Measurements from ENCODE around the gene ANP32A.

Gene ANP32A

DNA sequence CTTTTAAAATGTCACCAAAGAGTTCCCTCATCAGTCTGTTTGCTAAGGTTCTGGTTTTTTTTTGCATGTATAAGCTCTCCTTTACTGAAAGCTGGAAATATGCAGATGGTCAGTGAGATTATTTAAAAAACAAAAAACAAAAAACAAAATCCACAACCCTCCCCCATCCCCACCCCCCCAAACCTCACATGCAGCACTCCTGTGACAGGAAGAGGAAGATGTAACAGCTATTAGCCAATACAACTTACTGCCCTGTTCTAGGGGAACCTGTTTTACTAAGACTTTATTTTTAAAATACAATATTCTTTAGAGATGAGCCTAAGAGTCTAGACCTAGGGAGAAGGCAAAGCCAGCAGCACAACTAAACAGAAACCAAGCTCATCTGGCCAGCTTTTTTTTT lies 39.5 kb downstream of the ANP32A start:
- in situ Hi-C loops (cut with HindIII; ENCODE audit: low sequenced_read_pairs): no loop called here
- H3K4me3 ChIP-seq (ENCODE audit: low read depth, low read length): no peak overlapping the region
- DNase-seq (ENCODE audit: low read depth, low spot score): no peak
- TF ChIP-seq, protein P1, sequence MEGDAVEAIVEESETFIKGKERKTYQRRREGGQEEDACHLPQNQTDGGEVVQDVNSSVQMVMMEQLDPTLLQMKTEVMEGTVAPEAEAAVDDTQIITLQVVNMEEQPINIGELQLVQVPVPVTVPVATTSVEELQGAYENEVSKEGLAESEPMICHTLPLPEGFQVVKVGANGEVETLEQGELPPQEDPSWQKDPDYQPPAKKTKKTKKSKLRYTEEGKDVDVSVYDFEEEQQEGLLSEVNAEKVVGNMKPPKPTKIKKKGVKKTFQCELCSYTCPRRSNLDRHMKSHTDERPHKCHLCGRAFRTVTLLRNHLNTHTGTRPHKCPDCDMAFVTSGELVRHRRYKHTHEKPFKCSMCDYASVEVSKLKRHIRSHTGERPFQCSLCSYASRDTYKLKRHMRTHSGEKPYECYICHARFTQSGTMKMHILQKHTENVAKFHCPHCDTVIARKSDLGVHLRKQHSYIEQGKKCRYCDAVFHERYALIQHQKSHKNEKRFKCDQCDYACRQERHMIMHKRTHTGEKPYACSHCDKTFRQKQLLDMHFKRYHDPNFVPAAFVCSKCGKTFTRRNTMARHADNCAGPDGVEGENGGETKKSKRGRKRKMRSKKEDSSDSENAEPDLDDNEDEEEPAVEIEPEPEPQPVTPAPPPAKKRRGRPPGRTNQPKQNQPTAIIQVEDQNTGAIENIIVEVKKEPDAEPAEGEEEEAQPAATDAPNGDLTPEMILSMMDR (IDR thresholded peaks at IDR 0.05; ENCODE audit: low read depth, low read length): no peak

DNA sequence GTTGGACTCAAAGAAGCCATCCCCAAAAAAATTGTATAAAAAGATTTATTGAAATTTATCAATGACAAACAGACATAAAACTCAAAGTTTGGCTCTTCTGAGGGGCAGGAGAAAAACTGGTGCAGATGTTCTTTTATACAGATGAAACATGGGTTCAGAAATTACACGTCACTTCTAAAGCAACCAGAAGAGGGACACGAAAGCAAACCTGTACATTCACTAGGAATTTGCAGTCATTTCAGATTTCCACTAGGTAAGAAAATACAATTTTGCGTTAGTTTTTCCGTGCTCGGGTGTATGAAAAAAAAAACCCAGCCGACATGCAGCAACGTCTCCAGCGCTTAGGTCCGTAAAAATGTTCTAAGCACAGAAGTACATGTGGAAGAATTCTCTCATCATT lies 41.8 kb downstream of the ANP32A start:
- DNase-seq (ENCODE audit: low read depth, low spot score): no peak
- in situ Hi-C loops (cut with HindIII; ENCODE audit: low sequenced_read_pairs): no loop called here
- H3K4me3 ChIP-seq (ENCODE audit: low read depth, low read length): no peak overlapping the region
- TF ChIP-seq, protein P1 (IDR thresholded peaks at IDR 0.05; ENCODE audit: low read depth, low read length): no peak

DNA sequence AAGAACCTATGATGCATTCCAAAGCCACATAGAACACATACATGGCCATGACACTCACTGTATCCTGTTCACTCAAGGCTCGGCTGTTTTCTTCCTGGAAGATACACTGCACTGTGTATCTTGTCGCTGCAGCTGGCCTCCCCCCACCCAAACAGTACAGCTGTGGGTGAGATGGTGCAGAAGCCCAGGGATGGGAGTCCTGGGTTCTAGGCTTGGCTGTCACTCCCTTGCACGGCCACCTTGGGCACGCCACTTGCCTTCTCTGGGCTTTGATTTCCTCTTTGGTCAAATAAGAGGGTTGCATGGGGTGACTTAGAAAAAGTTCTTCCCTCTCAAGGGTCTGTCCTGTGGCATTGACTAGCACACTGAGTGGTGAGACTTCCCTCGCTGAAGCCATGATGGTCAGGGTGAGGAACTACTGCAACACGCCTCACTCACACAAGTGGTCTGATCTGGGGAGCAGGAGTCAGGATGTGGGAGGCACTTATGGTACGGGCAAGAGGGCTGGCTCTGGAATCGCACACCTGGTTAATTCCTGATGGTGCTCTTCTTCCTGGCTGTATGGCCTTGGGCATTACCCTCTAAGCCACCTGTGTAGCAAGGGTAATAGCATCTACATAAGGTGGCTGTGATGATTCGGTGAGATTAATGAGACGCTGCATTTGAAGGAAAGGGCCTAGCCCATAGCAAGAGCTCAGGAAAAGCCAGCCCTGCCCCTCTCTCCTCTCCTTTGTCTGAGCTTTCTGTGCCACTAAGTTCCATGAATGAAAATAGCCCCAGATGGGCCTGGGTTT lies 44.0 kb downstream of the ANP32A start:
- no peak for DNase-seq (ENCODE audit: low read depth, low spot score)
- TF ChIP-seq, protein P1 (IDR thresholded peaks at IDR 0.05; ENCODE audit: low read depth, low read length): no peak
- H3K4me3 ChIP-seq (ENCODE audit: low read depth, low read length): no peak overlapping the region
- in situ Hi-C loops (cut with HindIII; ENCODE audit: low sequenced_read_pairs): no loop called here

DNA sequence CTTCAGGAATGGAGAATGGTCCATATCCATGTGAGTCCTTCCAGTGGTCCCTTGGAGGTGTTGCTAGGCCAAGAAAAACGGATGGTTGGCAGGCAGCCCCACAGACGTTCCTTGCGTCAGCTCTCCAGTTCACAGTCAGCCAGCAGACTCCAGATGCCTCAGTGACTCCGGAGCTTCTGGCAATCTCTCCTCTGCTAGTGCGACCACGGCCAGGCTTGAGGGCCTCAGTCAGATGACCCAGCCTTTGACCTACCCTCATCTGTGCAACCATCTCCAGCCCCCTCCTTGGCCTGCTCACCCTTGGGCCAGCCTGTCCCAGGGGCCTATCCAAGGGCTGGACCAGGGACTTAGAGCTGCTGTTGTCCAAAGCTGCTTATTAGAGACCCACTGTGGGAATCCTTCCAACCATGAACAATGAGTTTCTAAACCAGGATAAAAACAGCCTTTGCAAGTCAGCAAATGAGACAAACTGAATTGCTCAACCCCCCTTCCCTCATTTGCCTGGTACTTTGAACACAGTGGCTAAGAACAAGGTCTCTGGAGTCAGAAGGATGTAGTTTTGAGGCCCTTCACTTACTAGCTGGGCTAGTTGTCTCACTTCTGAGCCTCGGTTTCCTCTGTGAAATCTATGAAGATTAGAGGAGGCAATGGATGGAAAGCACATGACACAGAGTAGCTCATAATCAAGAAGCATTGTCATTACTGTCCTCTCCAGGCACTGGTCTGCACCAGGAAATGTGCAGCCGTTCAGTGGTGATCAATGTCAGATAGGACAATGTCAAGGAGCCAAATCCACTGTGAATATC lies 44.8 kb downstream of the ANP32A start:
- in situ Hi-C loops (cut with HindIII; ENCODE audit: low sequenced_read_pairs): no loop called here
- no peak overlapping the region for H3K4me3 ChIP-seq (ENCODE audit: low read depth, low read length)
- TF ChIP-seq, protein P1 (IDR thresholded peaks at IDR 0.05; ENCODE audit: low read depth, low read length): no peak
- DNase-seq (ENCODE audit: low read depth, low spot score): peak; percentile 53

DNA sequence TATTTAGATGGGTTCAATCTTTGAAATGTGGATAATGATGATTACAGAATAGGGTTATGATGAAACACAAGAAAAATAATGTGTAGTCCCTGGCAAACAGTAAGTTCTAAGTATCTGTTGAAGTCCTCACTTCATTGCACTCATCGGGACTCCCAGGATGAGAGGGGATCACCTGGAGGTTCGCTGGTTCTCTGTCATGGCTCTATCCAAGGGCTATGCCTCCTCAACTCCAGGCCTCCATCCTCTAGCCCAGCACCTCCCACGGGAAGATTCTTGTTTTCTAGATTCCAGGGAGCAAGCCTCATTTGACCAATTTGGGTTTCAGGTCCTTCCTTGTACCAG lies 45.5 kb downstream of the ANP32A start:
- in situ Hi-C loops (cut with HindIII; ENCODE audit: low sequenced_read_pairs): no loop called here
- no peak overlapping the region for H3K4me3 ChIP-seq (ENCODE audit: low read depth, low read length)
- TF ChIP-seq, protein P1 (IDR thresholded peaks at IDR 0.05; ENCODE audit: low read depth, low read length): no peak
- no peak for DNase-seq (ENCODE audit: low read depth, low spot score)

DNA sequence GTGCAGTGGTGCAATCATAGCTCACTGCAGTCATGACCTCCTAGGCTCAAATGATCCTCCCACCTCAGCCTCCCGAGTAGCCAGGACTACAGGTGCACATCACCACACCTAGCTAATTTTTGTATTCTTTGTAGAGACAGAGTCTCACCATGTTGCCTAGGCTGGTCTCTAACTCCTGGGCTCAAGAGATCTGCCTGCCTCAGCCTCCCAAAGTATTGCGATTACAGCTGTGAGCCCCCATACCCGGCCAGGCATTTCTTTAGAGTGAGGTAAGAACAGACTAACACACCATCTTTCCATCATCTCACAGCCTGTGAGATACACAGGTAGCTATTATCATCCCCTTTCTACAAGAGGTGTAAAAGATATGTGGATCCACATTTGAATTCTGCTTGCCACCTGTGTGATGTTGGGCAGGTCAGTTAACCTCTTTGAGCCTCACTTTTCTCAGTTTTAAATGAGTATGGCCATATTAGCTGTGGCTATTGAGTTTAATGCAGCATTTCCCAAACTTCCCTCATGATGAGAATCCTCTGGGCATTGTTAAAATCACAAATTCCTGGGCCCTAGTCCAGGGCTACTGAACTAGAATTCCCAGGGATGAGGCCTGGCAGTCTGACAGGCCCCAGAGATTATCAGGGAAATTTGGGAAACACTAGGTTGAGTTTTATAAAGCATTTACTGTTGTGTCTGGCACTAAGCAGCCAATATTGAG lies 46.0 kb downstream of the ANP32A start:
- in situ Hi-C loops (cut with HindIII; ENCODE audit: low sequenced_read_pairs): no loop called here
- no peak for DNase-seq (ENCODE audit: low read depth, low spot score)
- no peak overlapping the region for H3K4me3 ChIP-seq (ENCODE audit: low read depth, low read length)
- TF ChIP-seq, protein P1 (IDR thresholded peaks at IDR 0.05; ENCODE audit: low read depth, low read length): no peak

All from astrocyte of the spinal cord (primary cell).